HG03457 (cell line): ENCODE measurements around the gene FAIM.
"Not testable (repeated sequence)": the region's sequence is repeated elsewhere in the genome, so short reads cannot be mapped to it uniquely, and the experiment has no call there.

ENCODE experiments used
- ATAC-seq: cut with Tn5 transposase; IDR thresholded peaks from one replicate; pipeline ENCODE4 v1.9.1; 2021; ENCODE audit warnings: moderate number of reproducible peaks; ENCODE audit not compliant: unreplicated experiment

The FAIM gene

GRCh38 chr3:138600100-138600745, 8.3 kb upstream of the FAIM start:
- no peak for ATAC-seq

- ATAC-seq = not testable (repeated sequence)
Measured at GRCh38 chr3:138601661-138602060, 6.9 kb upstream of the FAIM start.

- not testable (repeated sequence) for ATAC-seq
Measured at GRCh38 chr3:138604106-138604595, 4.4 kb upstream of the FAIM start.

- ATAC-seq = no peak
Measured at GRCh38 chr3:138609898-138610266, 1.3 kb downstream of the FAIM start.

GRCh38 chr3:138615462-138615861, 6.9 kb downstream of the FAIM start:
- no peak for ATAC-seq

- no peak for ATAC-seq
Measured at GRCh38 chr3:138620431-138620830, 11.9 kb downstream of the FAIM start.

GRCh38 chr3:138624518-138624917, 15.9 kb downstream of the FAIM start:
- ATAC-seq = no peak

GRCh38 chr3:138625707-138626365, 17.3 kb downstream of the FAIM start:
- ATAC-seq = no peak

- no peak for ATAC-seq
Measured at GRCh38 chr3:138629526-138629925, 21.0 kb downstream of the FAIM start.

- no peak for ATAC-seq
Measured at GRCh38 chr3:138638641-138639040, 30.1 kb downstream of the FAIM start.

- no peak for ATAC-seq
Measured at GRCh38 chr3:138640537-138640936, 32.0 kb downstream of the FAIM start.

- ATAC-seq = no peak
Measured at GRCh38 chr3:138642226-138642926, 33.8 kb downstream of the FAIM start.

- ATAC-seq = no peak
Measured at GRCh38 chr3:138642927-138643253, 34.3 kb downstream of the FAIM start.

GRCh38 chr3:138646008-138646407, 37.4 kb downstream of the FAIM start:
- no peak for ATAC-seq

- ATAC-seq = no peak
Measured at GRCh38 chr3:138646513-138646912, 37.9 kb downstream of the FAIM start.

GRCh38 chr3:138649134-138649533, 40.6 kb downstream of the FAIM start:
- ATAC-seq = no peak

GRCh38 chr3:138653567-138653966, 45.0 kb downstream of the FAIM start:
- no peak for ATAC-seq

- no peak for ATAC-seq
Measured at GRCh38 chr3:138657508-138657907, 48.9 kb downstream of the FAIM start.

- ATAC-seq = no peak
Measured at GRCh38 chr3:138668107-138668506, 59.5 kb downstream of the FAIM start.

GRCh38 chr3:138670407-138670806, 61.8 kb downstream of the FAIM start:
- no peak for ATAC-seq

GRCh38 chr3:138673641-138674530, 65.3 kb downstream of the FAIM start:
- ATAC-seq = no peak
